Measurements from ENCODE around the gene KRTAP16-1. TPM values are rescaled to one million over a fixed set of nuclear protein-coding genes. Genes with fewer than 3 reads are reported as not detected.

The KRTAP16-1 gene
- total RNA-seq, 3 donors from 2014 or later: not detected

GRCh38 chr17:41339571-41340172, 30.6 kb upstream of the KRTAP16-1 start:
- H3K36me3 ChIP-seq (ENCODE audit: low read depth): no peaks in the 10 kb centered on the region
- H3K4me3 ChIP-seq: no peak overlapping the region
- intact Hi-C loops (cut with DNase I, micrococcal nuclease): no loop called here
- no peaks in the 10 kb centered on the region for H3K4me1 ChIP-seq (ENCODE audit: low read depth)
- ATAC-seq (no peak), DNase-seq (no peak)
- TF ChIP-seq, protein P1, sequence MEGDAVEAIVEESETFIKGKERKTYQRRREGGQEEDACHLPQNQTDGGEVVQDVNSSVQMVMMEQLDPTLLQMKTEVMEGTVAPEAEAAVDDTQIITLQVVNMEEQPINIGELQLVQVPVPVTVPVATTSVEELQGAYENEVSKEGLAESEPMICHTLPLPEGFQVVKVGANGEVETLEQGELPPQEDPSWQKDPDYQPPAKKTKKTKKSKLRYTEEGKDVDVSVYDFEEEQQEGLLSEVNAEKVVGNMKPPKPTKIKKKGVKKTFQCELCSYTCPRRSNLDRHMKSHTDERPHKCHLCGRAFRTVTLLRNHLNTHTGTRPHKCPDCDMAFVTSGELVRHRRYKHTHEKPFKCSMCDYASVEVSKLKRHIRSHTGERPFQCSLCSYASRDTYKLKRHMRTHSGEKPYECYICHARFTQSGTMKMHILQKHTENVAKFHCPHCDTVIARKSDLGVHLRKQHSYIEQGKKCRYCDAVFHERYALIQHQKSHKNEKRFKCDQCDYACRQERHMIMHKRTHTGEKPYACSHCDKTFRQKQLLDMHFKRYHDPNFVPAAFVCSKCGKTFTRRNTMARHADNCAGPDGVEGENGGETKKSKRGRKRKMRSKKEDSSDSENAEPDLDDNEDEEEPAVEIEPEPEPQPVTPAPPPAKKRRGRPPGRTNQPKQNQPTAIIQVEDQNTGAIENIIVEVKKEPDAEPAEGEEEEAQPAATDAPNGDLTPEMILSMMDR (IDR thresholded peaks at IDR 0.05): no peak
- H3K9me3 ChIP-seq: no peaks in the 10 kb centered on the region

DNA sequence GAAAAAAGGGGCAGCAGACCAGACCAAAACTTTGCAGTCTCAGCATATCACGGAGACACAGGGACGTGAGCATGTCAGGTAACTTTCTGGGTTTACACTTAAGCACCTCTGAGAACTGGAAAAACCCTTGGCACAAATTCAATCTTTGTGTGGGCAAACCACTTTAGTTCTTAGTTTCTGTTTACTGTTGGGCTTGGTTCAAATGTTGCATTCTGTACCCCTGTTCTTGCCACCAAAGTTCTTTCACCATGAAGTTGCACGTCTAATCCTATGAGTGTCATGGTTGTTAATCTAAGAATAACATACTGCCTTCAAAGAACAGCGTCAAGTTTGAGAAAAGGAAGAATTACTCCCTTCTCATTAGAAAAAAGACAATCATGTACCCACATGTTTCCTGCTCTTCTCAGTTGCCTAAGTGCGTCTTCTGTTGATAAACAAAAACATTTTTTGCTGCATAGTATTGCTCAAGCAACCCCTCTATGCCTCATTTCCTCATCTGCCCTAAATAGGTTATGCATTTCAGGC, 29.9 kb upstream of the KRTAP16-1 start:
- TF ChIP-seq, protein P1 (IDR thresholded peaks at IDR 0.05): no peak
- intact Hi-C loops (cut with DNase I, micrococcal nuclease): no loop called here
- DNase-seq: no peak
- Histone ChIP-seq H3K36me3 (ENCODE audit: low read depth) (no peaks in the 10 kb centered on the region), H3K4me3 (no peak overlapping the region), H3K4me1 (ENCODE audit: low read depth) (no peaks in the 10 kb centered on the region), H3K9me3 (no peaks in the 10 kb centered on the region)
- peak; percentile 55 for ATAC-seq

DNA sequence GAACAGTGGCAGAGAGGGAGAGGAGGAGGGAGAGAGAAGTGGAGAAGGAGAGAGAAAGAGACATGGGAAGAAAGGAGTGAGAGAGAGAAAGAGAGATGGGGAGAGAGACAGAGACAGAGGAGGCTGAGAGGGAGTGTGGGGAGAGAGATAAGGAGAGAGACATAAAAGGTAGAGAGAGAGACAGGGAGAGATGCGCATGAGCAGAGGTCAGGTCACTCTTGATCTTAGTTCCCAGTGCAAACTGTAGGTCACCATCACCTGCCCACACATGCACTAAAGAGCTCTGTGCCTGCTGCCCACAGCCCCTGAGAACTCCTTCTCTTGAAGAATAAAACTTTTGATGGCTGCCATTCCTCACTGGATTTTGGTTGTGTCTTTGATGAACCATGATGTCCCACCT, 26.6 kb upstream of the KRTAP16-1 start:
- TF ChIP-seq, protein P1 (IDR thresholded peaks at IDR 0.05): no peak
- DNase-seq: no peak
- ATAC-seq: no peak
- H3K9me3 ChIP-seq: no peaks in the 10 kb centered on the region
- no peaks in the 10 kb centered on the region for H3K4me1 ChIP-seq (ENCODE audit: low read depth)
- intact Hi-C loops (cut with DNase I, micrococcal nuclease): no loop called here
- no peak overlapping the region for H3K4me3 ChIP-seq
- H3K36me3 ChIP-seq (ENCODE audit: low read depth): no peaks in the 10 kb centered on the region

DNA sequence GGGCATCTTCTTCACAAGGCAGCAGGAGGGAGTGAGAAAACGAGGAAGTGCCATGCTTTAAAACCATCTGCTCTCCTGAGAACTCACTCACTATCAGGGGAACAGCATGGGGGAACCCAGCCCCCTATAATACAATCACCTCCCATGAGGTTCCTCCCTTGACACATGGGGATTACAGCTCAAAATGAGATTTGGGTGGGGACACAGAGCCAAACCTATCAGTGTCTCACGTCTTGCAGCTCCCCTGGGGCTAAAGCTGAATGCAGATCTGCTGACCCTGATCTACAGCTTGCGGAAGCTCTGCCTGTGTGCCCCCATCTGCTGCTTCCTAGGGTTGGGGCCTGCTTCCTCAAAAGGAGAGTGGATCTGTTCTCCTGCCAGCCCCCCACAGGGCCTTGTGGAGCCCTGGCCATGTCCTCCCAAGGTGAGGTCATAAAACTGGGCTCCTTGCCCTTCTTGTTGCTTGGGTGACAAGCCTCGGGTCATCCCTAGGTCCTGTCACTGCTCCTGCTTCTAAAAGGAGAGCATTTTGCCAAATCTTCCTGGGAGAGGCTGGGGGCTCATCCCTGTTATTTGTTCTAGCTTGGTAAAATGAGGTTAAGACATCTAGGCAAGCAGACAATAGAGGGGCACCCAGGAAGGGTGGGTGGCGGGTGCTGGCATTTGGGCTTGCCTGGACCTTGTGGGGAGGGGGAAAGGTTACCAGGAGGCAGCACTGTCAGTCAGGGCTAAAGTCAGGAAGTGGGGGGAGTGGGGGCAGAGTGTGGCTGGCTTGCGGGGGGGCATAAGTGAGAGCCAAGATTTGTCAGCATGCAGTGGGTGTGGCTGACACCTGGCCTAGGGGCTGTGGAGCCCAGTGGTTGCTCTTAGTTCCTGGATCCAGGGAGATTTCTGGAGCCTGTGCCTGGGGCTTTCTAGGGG, 25.5 kb upstream of the KRTAP16-1 start:
- ATAC-seq: no peak
- Histone ChIP-seq H3K36me3 (ENCODE audit: low read depth) (no peaks in the 10 kb centered on the region), H3K4me3 (no peak overlapping the region), H3K9me3 (no peaks in the 10 kb centered on the region), H3K4me1 (ENCODE audit: low read depth) (no peaks in the 10 kb centered on the region)
- TF ChIP-seq, protein P1 (IDR thresholded peaks at IDR 0.05): no peak
- no peak for DNase-seq
- intact Hi-C loops (cut with DNase I, micrococcal nuclease): no loop called here

DNA sequence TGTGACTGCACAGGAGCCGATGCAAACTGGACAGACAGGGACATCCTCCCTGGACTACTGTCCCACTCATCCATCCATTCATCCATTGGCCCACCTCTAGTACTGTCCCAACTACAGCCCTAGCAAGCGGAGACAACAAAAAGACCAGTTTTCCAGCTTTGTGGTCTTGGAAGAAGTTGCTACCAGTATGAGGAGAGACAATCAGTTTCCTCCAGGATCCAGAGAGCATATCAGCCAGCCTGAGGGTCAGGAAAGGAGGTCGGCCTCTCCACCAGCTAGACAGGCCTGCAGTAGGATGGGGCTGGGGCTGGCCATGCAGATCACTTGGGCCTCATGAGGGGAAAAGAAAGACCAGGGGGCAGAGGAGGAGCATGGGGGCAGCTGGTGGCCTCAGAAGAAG, 24.7 kb upstream of the KRTAP16-1 start:
- Histone ChIP-seq H3K36me3 (ENCODE audit: low read depth) (no peaks in the 10 kb centered on the region), H3K4me3 (no peak overlapping the region), H3K9me3 (no peaks in the 10 kb centered on the region), H3K4me1 (ENCODE audit: low read depth) (no peaks in the 10 kb centered on the region)
- DNase-seq: no peak
- TF ChIP-seq, protein P1 (IDR thresholded peaks at IDR 0.05): no peak
- intact Hi-C loops (cut with DNase I, micrococcal nuclease): no loop called here
- no peak for ATAC-seq

Data from mucosa of descending colon (tissue), 3 donors.